Activated CD4-positive, alpha-beta T cell treated with anti-CD3 and anti-CD28 coated beads, Interleukin-2, amount 50 U/mL, for 24 hours (primary cell): Measurements from ENCODE around the gene RASGRF2.

Experiments
- DNase-seq, 2 donors: peaks; one replicate each; pipeline ENCODE4 v3.0.0-alpha.2; 2020; ENCODE audit warnings: low read depth in 1 of 2, low spot score in 1 of 2

Gene RASGRF2

GRCh38 chr5:80959768-80960442, at the start of gene RASGRF2:
TSS of gene RASGRF2 (plus strand) at chr5:80960363. CDS start at chr5:80960739, 376 bp downstream.
- peak; percentile 14 to 25 for DNase-seq

DNA sequence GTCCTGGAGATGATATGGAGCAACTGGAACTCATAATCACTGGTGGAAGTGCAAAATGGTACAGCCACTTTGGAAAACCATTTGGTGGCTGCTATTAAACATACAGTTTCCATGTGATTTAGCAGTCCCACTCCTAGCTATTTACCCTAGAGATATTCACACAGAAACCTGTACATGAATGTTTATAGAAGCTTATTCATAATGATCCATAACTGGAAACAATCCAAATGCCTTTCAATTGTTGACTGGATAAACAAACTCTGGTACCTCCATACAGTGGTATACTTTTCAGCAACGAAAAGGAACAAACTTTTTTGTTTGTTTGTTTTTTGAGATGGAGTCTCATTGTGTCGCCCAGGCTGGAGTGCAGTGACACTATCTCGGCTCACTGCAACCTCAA, 47.7 kb upstream of the RASGRF2 start:
- DNase-seq = no peak

- no peak for DNase-seq
Observed at GRCh38 chr5:80915716-80916115, 44.4 kb upstream of the RASGRF2 start.

DNA sequence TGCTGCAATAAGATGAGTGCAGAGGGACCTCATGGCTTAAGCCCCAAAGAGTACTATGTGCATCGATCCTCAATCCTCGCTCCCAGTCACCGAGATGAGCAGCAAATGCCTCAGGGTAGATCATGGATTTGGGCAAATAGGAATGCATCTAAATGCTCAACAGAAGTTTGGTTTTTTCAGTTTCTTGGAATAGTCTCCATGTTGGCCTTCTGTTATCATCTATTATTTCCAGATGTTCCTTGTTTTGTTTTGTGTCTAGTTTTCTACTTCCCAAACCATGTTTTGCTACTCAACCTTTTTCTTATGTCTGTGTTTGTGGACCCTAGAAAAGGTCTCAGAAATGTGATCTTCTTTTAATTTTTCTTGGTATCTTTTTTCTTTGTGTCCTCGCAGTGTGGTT, 43.5 kb upstream of the RASGRF2 start:
- no peak for DNase-seq

DNA sequence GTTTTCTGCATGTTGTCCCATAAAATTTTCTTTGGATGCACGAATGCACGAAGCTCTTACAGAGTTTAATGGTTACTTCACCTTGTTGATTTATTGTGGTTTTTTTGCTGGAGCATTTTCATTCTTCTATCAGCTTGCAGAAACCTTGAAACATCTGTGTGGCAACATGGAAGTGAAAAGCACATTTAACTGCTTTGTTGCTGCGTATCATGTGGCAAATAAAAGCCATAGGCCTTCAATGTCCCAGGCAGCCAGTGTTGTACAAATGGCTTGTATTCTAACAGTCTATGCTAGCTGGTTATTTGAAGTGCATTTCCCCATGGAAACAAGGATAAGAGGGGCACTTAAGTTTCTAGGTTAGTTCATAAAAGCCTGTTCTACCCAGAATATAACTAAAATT, 42.5 kb upstream of the RASGRF2 start:
- no peak for DNase-seq

DNA sequence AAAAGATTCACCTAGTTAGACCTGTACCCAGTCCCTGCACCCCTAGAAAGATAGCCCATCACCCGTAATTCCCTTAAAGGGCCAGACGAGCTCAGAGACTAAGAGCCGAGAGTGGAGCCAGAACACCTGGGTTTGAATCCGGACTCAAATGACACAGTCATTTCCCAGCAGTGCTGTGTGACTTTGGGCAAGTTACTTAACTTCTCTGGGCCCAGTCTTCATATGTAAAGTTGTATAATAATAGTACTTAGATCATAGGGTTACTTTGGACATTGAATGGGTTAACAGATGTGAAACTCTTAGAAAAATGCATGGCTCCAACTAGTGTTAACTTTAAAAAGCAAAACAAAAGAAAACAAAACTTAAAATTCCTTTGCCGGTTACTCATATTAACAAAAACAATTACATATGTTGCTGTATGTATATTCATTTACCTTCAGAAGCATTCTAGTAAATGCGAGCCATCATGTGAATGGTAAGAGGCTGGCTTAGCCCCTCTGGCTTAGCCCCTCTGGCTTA, 40.4 kb upstream of the RASGRF2 start:
- DNase-seq = no peak

DNA sequence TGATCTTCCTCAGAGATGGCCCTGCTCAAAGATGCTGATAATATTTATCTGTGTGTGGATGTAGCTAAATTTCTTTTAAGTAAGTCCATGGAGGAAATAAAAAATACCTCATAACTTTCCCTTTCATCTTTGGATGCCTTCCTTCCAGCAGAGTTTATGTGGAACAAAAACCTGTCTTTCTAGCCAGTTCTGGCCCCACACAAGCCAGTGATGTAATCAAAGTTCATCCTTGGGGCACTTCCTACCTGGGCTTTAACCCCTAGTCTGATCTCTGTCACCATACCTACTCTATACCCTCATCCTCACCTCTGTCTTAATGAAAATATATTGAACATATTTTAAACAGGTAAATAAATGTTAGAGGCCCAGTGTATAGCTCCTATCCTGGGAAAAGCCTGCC, 39.8 kb upstream of the RASGRF2 start:
- DNase-seq = no peak

DNA sequence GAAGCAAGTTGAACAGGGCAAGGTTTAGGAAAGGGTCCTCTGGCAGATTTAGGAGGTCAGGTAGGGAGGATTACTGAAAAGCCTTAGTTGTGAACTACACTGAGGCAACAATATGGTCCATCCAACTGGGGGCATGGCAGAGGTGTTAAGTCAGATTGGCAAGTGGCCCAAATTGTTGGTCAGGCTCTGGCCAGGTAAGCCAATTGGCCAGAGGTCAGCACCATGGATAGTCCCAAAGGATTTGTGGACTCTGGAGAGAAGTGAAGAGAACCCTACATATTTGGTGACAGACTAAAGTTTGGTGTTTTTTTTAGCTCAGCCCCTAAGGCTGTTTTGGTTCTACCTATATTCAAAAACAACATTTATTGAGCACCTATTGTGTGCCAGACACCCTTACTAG, 39.1 kb upstream of the RASGRF2 start:
- no peak for DNase-seq

- DNase-seq = no peak
Observed at GRCh38 chr5:80925931-80926330, 34.2 kb upstream of the RASGRF2 start.

GRCh38 chr5:80926536-80926935, 33.6 kb upstream of the RASGRF2 start:
- no peak for DNase-seq

DNA sequence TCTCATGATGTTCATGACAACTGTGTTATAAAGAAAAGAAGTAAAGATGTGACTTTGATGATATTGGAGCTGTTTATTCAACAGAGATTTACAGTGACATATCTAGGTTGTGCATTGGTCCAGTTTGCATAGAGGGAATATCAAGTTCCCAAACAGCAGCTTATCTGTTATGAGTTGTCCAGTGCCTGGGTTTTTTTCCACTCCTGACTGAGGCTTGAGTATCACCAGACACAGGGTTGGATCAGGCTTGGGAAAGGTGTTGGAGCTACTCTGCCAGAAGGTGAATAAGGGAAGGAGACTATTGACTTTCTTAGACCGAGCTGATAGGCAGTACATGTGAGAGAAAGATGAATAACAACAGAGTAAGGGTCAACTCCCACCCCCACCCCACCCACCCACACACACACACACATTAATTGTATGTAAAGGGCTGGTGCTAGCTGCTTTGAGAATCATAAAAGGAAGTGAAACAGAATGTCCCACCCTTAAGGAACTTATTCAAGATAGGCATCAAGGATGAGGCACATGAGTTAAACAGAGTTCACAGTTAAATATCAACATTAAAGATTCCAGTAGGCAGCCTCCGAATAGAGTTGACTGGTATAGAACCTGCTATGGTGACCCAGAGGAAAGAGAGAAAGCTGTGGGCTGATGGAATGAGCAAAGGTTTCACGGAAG, 33.0 kb upstream of the RASGRF2 start:
- DNase-seq = no peak

- DNase-seq = no peak
Observed at GRCh38 chr5:80928073-80928472, 32.1 kb upstream of the RASGRF2 start.

GRCh38 chr5:80930940-80931339, 29.2 kb upstream of the RASGRF2 start:
- DNase-seq = no peak

- DNase-seq = no peak
Observed at GRCh38 chr5:80931411-80931810, 28.8 kb upstream of the RASGRF2 start.

DNA sequence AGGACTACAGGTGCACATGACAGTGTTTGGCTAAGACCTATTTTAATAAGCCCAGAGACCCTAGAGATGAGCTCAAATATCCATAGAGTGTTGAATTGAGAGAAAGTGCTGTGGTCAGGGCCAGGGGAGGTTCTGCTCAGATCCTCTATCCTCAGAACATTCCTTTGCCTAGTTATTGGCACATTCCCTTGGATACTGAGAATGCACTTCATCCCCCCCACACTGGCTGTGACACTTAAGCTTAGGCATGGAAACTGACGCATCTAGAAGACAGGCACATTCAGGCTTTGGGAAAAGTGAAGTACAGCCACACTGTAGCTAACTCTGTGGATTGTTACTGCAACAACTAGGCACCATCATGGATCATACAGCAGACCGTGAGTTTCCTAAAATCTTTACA, 27.1 kb upstream of the RASGRF2 start:
- DNase-seq = no peak

DNA sequence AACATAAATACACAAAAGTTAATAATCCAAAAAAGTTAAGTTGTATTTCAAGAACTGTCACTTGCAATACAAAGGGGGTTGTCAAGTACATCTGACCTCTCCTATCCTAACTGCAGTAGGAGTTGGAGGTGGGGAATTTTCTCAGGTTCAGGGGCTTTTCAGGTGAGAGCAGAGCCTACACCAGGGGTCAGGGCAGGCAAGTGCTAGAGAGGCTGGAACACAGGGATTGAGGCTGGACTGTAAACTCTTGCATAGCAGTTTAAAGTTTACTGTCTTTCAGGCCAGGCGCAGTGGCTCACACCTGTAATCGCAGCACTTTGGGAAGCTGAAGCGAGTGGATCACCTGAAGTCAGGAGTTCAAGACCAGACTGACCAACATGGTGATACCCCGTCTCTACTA, 25.4 kb upstream of the RASGRF2 start:
- no peak for DNase-seq

DNA sequence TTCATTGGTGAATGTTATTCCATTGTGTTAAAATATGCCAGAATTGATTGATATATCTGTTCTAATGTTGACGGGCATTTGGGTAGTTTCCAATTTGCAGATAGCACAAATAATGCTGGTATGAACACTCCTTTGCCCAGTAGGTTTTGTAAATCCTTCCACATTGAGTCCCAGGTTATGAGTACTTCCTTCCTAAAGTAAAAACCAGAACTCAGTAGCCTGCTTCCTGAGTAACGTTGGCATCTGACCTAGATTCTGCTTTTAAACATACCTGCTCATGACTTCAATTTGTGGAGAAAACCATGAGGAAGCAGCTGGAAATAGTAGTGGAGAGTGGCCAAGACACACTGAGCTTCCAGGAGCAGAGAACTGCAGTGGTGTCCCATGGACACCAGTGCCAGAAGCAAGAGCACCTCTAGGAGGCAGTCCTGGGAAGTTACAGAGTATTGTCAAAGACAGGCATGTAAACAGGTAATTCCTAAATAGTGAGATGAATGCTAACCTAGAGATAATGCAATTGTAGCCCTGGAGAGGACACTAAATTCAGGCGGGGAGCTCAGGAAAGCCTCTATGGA, 24.3 kb upstream of the RASGRF2 start:
- no peak for DNase-seq

GRCh38 chr5:80936881-80937280, 23.3 kb upstream of the RASGRF2 start:
- no peak for DNase-seq

- no peak for DNase-seq
Observed at GRCh38 chr5:80937584-80938356, 22.4 kb upstream of the RASGRF2 start.

DNA sequence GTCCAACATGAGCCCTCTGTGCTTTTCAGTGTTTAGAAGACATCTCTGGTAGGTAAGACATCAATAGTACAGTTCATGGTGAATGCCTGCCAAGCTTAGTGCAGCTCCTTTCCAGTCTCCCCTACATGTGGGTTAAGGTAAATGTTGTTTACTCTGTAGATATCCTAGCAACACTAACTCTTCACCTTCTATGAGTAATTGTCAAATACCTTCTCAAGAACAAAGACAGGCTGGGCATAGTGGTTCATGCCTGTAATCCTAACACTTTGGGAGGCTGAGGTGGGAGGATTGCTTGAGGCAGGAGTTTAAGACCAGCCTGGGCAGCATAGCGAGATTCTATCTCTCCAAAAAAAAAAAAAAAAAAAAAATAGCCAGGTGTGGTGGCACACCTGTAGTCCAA, 18.7 kb upstream of the RASGRF2 start:
- no peak for DNase-seq

GRCh38 chr5:80951366-80951765, 8.8 kb upstream of the RASGRF2 start:
- DNase-seq = no peak

DNA sequence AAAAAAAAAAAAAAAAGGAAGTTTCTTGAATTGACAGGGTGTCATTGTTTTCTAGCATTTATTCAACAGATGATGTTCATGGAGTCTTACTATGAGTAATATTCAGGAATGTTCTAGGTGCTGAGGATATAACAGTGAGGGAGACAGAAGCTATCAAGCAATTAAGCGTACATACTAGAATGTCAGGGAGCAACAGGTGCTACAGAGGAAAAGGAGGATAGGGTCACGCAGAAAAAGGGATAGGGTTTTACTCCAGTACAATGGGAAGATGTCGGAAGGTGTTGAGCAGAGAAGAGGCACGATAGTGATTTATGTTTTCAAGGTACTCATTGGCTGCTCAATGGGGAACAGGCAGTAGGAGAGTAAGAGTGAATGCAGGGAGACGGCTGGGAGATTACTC, 6.6 kb upstream of the RASGRF2 start:
- no peak for DNase-seq
